ENCODE data around the gene KRT3.

- TF ChIP-seq CTCF (IDR thresholded peaks at IDR 0.05; ENCODE audit: low read length) (no peak), EZH2 (optimal IDR thresholded peaks at IDR 0.05; ENCODE audit: low read depth, low read length) (no peak)
Observed at GRCh38 chr12:52827499-52828090, 31.7 kb upstream of the KRT3 start.

All from MM.1S (cell line).